Motor neuron (in vitro differentiated cells): ENCODE results near the gene KLHL25. TPM values are rescaled to one million over a fixed set of nuclear protein-coding genes. Genes with fewer than 3 reads are reported as not detected.
A peak's percentile ranks its signal among the peaks of the same experiment; 100 is the strongest.

Source experiments
- ATAC-seq, 8 experiments: fragments of 200-7000 bp; cut with Tn5 transposase; replicated peaks in 6 of 8; 2 replicates each; pipeline ENCODE4 v1.8.0; 2021; ENCODE audit warnings: mild to moderate bottlenecking in 8 of 8, moderate library complexity in 8 of 8
- H3K27ac ChIP-seq, 2 donors: fragments of 250-450 bp; sonication (Bioruptor Pico); 2 replicates each; pipeline ENCODE4 v1.9.0; 2021; ENCODE audit warnings: antibody characterized with exemption in 2 of 2, mild to moderate bottlenecking in 2 of 2, moderate library complexity in 1 of 2
- H3K4me1 ChIP-seq, 2 donors: fragments of 250-450 bp; sonication (Bioruptor Pico); replicated peaks in 1 of 2; 2 replicates each; pipeline ENCODE4 v1.6.1; 2021; ENCODE audit warnings: antibody characterized with exemption in 2 of 2, mild to moderate bottlenecking in 2 of 2, moderate library complexity in 1 of 2
- H3K4me3 ChIP-seq, 5 donors: fragments of 250-450 bp; sonication (Bioruptor Pico); 2 replicates each; pipeline ENCODE4 v1.9.0; 2021; ENCODE audit warnings: antibody characterized with exemption in 5 of 5, mild to moderate bottlenecking in 5 of 5, moderate library complexity in 4 of 5
- WGBS, 10 experiments: fragments of 450-650 bp; shearing (Covaris generic); methylation state at CpG; one replicate each; pipeline ENCODE4 v1.0.0; 2022; 5-methylcytosine and 5-hydroxymethylcytosine counted together
- in situ Hi-C, 9 experiments: fragments of 400-800 bp; cut with MboI; loops; one replicate each; pipeline ENCODE4 v1.15.0; 2021; ENCODE audit warnings: low sequenced_read_pairs in 9 of 9, low pct_unique_long_range_greater_than_20kb in 2 of 9; ENCODE audit not compliant: unreplicated experiment in 9 of 9
- total RNA-seq, 8 experiments: library from RNA; unstranded; fragments of 300-600 nt; gene quantifications; 2 replicates each; pipeline versions ENCODE4 v1.2.3 to v1.2.4, GENCODE V29; 2022

KLHL25 gene
- total RNA-seq, 8 experiments from 2014 or later, result 1.1 to 19.2 (median 8.5) TPM

GRCh38 chr15:85723960-85724945, 70.5 kb downstream of the KLHL25 start:
- peak in 2 of 8 experiments; percentile 25 to 31 for ATAC-seq
- H3K27ac ChIP-seq, result no peak overlapping the region

GRCh38 chr15:85722374-85723152, 72.2 kb downstream of the KLHL25 start:
- Histone ChIP-seq H3K27ac (no peak overlapping the region), H3K4me1 (no peaks in the 10 kb centered on the region), H3K4me3 (no peak overlapping the region)
- 67 to 100% (median 90%) methylated on average over 1 of the region's 1 CpG; no CpG with 5 or more reads in 5 of the 10 experiments for WGBS, 10 experiments
- in situ Hi-C loops, result loop anchor here in 1 of 9 experiments (25.0 kb wide), 1 partner anchor 410 kb away; no protein-coding TSS in a partner anchor
- no peak for ATAC-seq

More at GRCh38 chr15:85723960-85724945, 70.5 kb downstream of the KLHL25 start:
- Histone ChIP-seq H3K4me1 (no peaks in the 10 kb centered on the region), H3K4me3 (no peak overlapping the region)
- 53 to 100% (median 84%) methylated on average over 1 to 9 of the region's 10 CpGs for WGBS, 10 experiments
- in situ Hi-C loops, result loop anchor here in 1 of 9 experiments (25.0 kb wide), 1 partner anchor 412 kb away; no protein-coding TSS in a partner anchor

- in situ Hi-C loops, result loop anchor here in 1 of 9 experiments (25.0 kb wide), 1 partner anchor 407 kb away; no protein-coding TSS in a partner anchor
Measured at GRCh38 chr15:85718981-85719380, 75.7 kb downstream of the KLHL25 start.

GRCh38 chr15:85718271-85718971, 76.3 kb downstream of the KLHL25 start:
- Histone ChIP-seq H3K4me1 (no peaks in the 10 kb centered on the region), H3K4me3 (no peak overlapping the region), H3K27ac (no peak overlapping the region)
- in situ Hi-C loops, result loop anchor here in 1 of 9 experiments (25.0 kb wide), 1 partner anchor 406 kb away; no protein-coding TSS in a partner anchor
- no peak for ATAC-seq
- 56 to 100% (median 88%) methylated on average over 1 to 11 of the region's 12 CpGs; no CpG with 5 or more reads in 2 of the 10 experiments for WGBS, 10 experiments

More at GRCh38 chr15:85718981-85719380, 75.7 kb downstream of the KLHL25 start:
- H3K4me1 ChIP-seq, result no peaks in the 10 kb centered on the region
- WGBS, 10 experiments, result 91 to 100% (median 100%) methylated on average over 1 to 4 of the region's 4 CpGs; no CpG with 5 or more reads in 2 of the 10 experiments
- no peak overlapping the region for H3K27ac ChIP-seq
- ATAC-seq, result no peak
- H3K4me3 ChIP-seq, result no peak overlapping the region

GRCh38 chr15:85717212-85717611, 77.5 kb downstream of the KLHL25 start:
- Histone ChIP-seq H3K27ac (no peak overlapping the region), H3K4me1 (no peaks in the 10 kb centered on the region), H3K4me3 (no peak overlapping the region)
- no peak for ATAC-seq
- in situ Hi-C loops, result loop anchor here in 1 of 9 experiments (25.0 kb wide), 1 partner anchor 405 kb away; no protein-coding TSS in a partner anchor
- WGBS, 10 experiments, result 75 to 100% (median 93%) methylated on average over 2 of the region's 2 CpGs; no CpG with 5 or more reads in 2 of the 10 experiments

- WGBS, 10 experiments, result 40 to 100% (median 78%) methylated on average over 1 to 3 of the region's 3 CpGs
- no peak overlapping the region for H3K27ac ChIP-seq
- no peaks in the 10 kb centered on the region for H3K4me1 ChIP-seq
- no peak overlapping the region for H3K4me3 ChIP-seq
- in situ Hi-C loops, result loop anchor here in 1 of 9 experiments (25.0 kb wide), 1 partner anchor 404 kb away; no protein-coding TSS in a partner anchor
- ATAC-seq, result no peak
Measured at GRCh38 chr15:85716261-85716660, 78.5 kb downstream of the KLHL25 start.

GRCh38 chr15:85711580-85712192, 83.0 kb downstream of the KLHL25 start:
- no peak overlapping the region for H3K27ac ChIP-seq
- in situ Hi-C loops, result loop anchor here in 1 of 9 experiments (25.0 kb wide), 1 partner anchor 399 kb away; no protein-coding TSS in a partner anchor
- peak in 3 of 8 experiments; percentile 55 to 78 (median 62) for ATAC-seq
- 76 to 100% (median 100%) methylated on average over 1 to 6 of the region's 7 CpGs; no CpG with 5 or more reads in 5 of the 10 experiments for WGBS, 10 experiments
- H3K4me3 ChIP-seq, result no peak overlapping the region
- peaks cover 4 to 18% of the 10 kb centered on the region in 2 donors for H3K4me1 ChIP-seq

- no peak overlapping the region for H3K4me3 ChIP-seq
- 60 to 100% (median 92%) methylated on average over 1 to 3 of the region's 7 CpGs; no CpG with 5 or more reads in 4 of the 10 experiments for WGBS, 10 experiments
- ATAC-seq, result peak in 1 of 8 experiments; percentile 18
- peaks cover 4 to 18% of the 10 kb centered on the region in 2 donors for H3K4me1 ChIP-seq
- no peak overlapping the region for H3K27ac ChIP-seq
- in situ Hi-C loops, result loop anchor here in 1 of 9 experiments (25.0 kb wide), 1 partner anchor 398 kb away; no protein-coding TSS in a partner anchor
Measured at GRCh38 chr15:85710340-85710842, 84.3 kb downstream of the KLHL25 start.
